HG03575 (cell line): ENCODE data around the gene SSR1.

ENCODE experiments used
- ATAC-seq: cut with Tn5 transposase; IDR thresholded peaks from one replicate; pipeline ENCODE4 v1.9.1; 2021; ENCODE audit not compliant: unreplicated experiment, insufficient number of reproducible peaks, low FRiP score; ENCODE audit errors: extremely low read depth

SSR1 gene

GRCh38 chr6:7246401-7247178 is 66.4 kb downstream of the SSR1 start:
- ATAC-seq, result no peak

- ATAC-seq, result no peak
Measured at GRCh38 chr6:7245668-7246393, 67.2 kb downstream of the SSR1 start.

- no peak for ATAC-seq
Measured at GRCh38 chr6:7243179-7243981, 69.6 kb downstream of the SSR1 start.

GRCh38 chr6:7242835-7243178 is 70.2 kb downstream of the SSR1 start:
- no peak for ATAC-seq

GRCh38 chr6:7241709-7242645 is 71.0 kb downstream of the SSR1 start:
- ATAC-seq, result no peak

- ATAC-seq, result no peak
Measured at GRCh38 chr6:7241160-7241559, 71.8 kb downstream of the SSR1 start.

GRCh38 chr6:7240351-7240750 is 72.6 kb downstream of the SSR1 start:
- ATAC-seq, result no peak

GRCh38 chr6:7239590-7239948 is 73.4 kb downstream of the SSR1 start:
- no peak for ATAC-seq

GRCh38 chr6:7238900-7239589 is 74.0 kb downstream of the SSR1 start:
- no peak for ATAC-seq

GRCh38 chr6:7238526-7238899 is 74.5 kb downstream of the SSR1 start:
- ATAC-seq, result no peak

GRCh38 chr6:7237653-7238188 is 75.3 kb downstream of the SSR1 start:
- ATAC-seq, result no peak

- no peak for ATAC-seq
Measured at GRCh38 chr6:7236306-7237209, 76.4 kb downstream of the SSR1 start.

- ATAC-seq, result no peak
Measured at GRCh38 chr6:7235712-7236305, 77.2 kb downstream of the SSR1 start.

GRCh38 chr6:7234547-7234946 is 78.5 kb downstream of the SSR1 start:
- ATAC-seq, result no peak

- no peak for ATAC-seq
Measured at GRCh38 chr6:7232351-7232750, 80.6 kb downstream of the SSR1 start.

- no peak for ATAC-seq
Measured at GRCh38 chr6:7230956-7231713, 81.9 kb downstream of the SSR1 start.
